HEK293T (cell line): ENCODE data around the gene TRIM31.

Experiments
- BHLHE40 ChIP-seq: fragments of 450-650 bp; IDR thresholded peaks from 2 replicates; pipeline ENCODE4 v1.6.1; 2016; ENCODE audit warnings: mild to moderate bottlenecking, moderate library complexity, borderline replicate concordance
- CTBP1 ChIP-seq: fragments of 450-650 bp; IDR thresholded peaks from 2 replicates; pipeline ENCODE4 v1.6.1; 2016; ENCODE audit warnings: borderline replicate concordance
- ELF4 ChIP-seq: fragments of 450-650 bp; IDR thresholded peaks from 2 replicates; pipeline ENCODE4 v1.6.1; 2017; ENCODE audit warnings: antibody characterized with exemption
- FOXA1 ChIP-seq: fragments of 450-650 bp; IDR thresholded peaks from 2 replicates; pipeline ENCODE4 v1.6.1; 2016; ENCODE audit warnings: mild to moderate bottlenecking
- FOXM1 ChIP-seq: fragments of 450-650 bp; IDR thresholded peaks from 2 replicates; pipeline ENCODE4 v1.6.1; 2017; ENCODE audit warnings: mild to moderate bottlenecking, borderline replicate concordance
- HDGF ChIP-seq: fragments of 450-650 bp; IDR thresholded peaks from 2 replicates; pipeline ENCODE4 v1.6.1; 2017; ENCODE audit warnings: antibody characterized with exemption, borderline replicate concordance
- PKNOX1 ChIP-seq: fragments of 450-650 bp; IDR thresholded peaks from 2 replicates; pipeline ENCODE4 v1.6.1; 2016
- SP1 ChIP-seq: fragments of 450-650 bp; IDR thresholded peaks from 2 replicates; pipeline ENCODE4 v1.6.1; 2017
- SUZ12 ChIP-seq: fragments of 450-650 bp; IDR thresholded peaks from 2 replicates; pipeline ENCODE4 v1.6.1; 2016; ENCODE audit warnings: mild to moderate bottlenecking
- TARDBP ChIP-seq: fragments of 450-650 bp; IDR thresholded peaks from 2 replicates; pipeline ENCODE4 v1.6.1; 2016

GRCh38 chr6:30162265-30163089 lies 49.6 kb upstream of the TRIM31 start:
- TF ChIP-seq CTBP1: no peak
- TF ChIP-seq PKNOX1: no peak
- TF ChIP-seq FOXA1: no peak
- TF ChIP-seq SUZ12: no peak
- no peak for TF ChIP-seq SP1
- TF ChIP-seq BHLHE40: no peak
- no peak for TF ChIP-seq FOXM1
- TF ChIP-seq ELF4: no peak
- TF ChIP-seq HDGF: no peak
- no peak for TF ChIP-seq TARDBP
